Tracheal epithelial cell (primary cell): ENCODE results near the gene CXCL6. TPM values are rescaled to one million over a fixed set of nuclear protein-coding genes. Genes with fewer than 3 reads are reported as not detected.

Source experiments
- total RNA-seq: library from RNA; depleted of rRNA; stranded (reverse); fragments of >200 nt; gene quantifications from 2 replicates; pipeline ENCODE4 v1.2.1, GENCODE V29; 2014

CXCL6 gene
- total RNA-seq, result 0.21 and 30.8 TPM in 2 replicates

DNA sequence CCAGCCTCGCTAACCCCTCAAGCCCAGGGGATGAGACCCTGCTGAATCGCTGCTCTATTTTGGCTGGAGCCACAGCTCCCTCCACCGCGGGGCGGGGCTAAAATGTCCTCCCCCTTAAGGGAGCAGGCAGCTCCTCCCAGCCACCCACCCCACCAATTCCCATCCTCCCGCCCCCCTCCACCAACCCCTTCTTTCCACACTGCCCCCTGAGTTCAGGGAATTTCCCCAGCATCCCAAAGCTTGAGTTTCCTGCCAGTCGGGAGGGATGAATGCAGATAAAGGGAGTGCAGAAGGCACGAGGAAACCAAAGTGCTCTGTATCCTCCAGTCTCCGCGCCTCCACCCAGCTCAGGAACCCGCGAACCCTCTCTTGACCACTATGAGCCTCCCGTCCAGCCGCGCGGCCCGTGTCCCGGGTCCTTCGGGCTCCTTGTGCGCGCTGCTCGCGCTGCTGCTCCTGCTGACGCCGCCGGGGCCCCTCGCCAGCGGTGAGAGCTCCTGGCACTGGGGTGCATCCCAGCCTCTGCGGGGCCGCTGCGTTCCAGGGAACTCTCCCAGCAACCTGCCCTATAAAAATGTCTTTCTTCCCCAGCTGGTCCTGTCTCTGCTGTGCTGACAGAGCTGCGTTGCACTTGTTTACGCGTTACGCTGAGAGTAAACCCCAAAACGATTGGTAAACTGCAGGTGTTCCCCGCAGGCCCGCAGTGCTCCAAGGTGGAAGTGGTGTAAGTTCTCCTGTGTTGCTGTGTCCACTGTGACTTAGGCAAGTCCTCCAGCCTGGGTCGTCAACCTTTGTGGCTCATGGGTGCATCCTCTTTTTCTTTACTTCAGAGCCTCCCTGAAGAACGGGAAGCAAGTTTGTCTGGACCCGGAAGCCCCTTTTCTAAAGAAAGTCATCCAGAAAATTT lies at the start of gene CXCL6:
Gene CXCL6, plus strand, starts transcription at position 306 of the 907 bp plus-strand sequence. Its CDS starts 73 bp downstream, at position 379.

GRCh38 chr4:73853246-73853704 lies 16.8 kb downstream of the CXCL6 start, which contains the start of gene PF4V1:
PF4V1 (plus strand) TSS chr4:73853296; CDS start chr4:73853363, 67 bp downstream.

DNA sequence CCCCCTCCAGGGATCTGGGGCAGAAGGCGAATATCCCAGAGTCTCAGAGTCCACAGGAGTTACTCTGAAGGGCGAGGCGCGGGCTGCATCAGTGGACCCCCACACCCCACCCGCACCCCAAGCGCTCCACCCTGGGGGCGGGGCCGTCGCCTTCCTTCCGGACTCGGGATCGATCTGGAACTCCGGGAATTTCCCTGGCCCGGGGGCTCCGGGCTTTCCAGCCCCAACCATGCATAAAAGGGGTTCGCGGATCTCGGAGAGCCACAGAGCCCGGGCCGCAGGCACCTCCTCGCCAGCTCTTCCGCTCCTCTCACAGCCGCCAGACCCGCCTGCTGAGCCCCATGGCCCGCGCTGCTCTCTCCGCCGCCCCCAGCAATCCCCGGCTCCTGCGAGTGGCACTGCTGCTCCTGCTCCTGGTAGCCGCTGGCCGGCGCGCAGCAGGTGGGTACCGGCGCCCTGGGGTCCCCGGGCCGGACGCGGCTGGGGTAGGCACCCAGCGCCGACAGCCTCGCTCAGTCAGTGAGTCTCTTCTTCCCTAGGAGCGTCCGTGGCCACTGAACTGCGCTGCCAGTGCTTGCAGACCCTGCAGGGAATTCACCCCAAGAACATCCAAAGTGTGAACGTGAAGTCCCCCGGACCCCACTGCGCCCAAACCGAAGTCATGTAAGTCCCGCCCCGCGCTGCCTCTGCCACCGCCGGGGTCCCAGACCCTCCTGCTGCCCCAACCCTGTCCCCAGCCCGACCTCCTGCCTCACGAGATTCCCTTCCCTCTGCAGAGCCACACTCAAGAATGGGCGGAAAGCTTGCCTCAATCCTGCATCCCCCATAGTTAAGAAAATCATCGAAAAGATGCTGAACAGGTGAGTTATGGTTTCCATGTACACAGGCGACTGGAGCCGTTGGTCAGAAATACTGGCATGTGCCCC lies 32.9 kb downstream of the CXCL6 start, which contains the start of gene CXCL1:
Gene CXCL1, plus strand, starts transcription at position 264 of the 926 bp plus-strand sequence. Its CDS starts 78 bp downstream, at position 342.

Other genes starting within 250 kb of the CXCL6 start
- gene RASSF6, start 216.2 kb upstream of the CXCL6 start, total RNA-seq, result 3.9 and 7.9 TPM in 2 replicates
- gene CXCL8, start 96.1 kb upstream of the CXCL6 start, total RNA-seq, result 3.2 and 412 TPM in 2 replicates
- 2.7 TPM in 1 of 2 replicates, not detected in the other for gene PF4V1, start 16.6 kb downstream of the CXCL6 start, total RNA-seq
- 2.6 and 92.1 TPM in 2 replicates for gene CXCL1, start 32.7 kb downstream of the CXCL6 start, total RNA-seq
- gene PF4, start 145.3 kb downstream of the CXCL6 start, total RNA-seq, result not detected in 2 replicates
- gene PPBP, start 151.5 kb downstream of the CXCL6 start, total RNA-seq, result 0.24 and 0.85 TPM in 2 replicates
- gene CXCL5, start 162.0 kb downstream of the CXCL6 start, total RNA-seq, result 0.64 and 38.3 TPM in 2 replicates
- 0.64 and 4.1 TPM in 2 replicates for gene CXCL3, start 202.0 kb downstream of the CXCL6 start, total RNA-seq